Neural progenitor cell (in vitro differentiated cells): Measurements from ENCODE around the gene ANKRD23.

Experiments
- EZH2 ChIP-seq: fragments of 200-600 bp; sonication (generic); IDR thresholded peaks from 2 replicates; pipeline ENCODE4 v1.6.1; 2017; ENCODE audit warnings: antibody characterized with exemption, mild to moderate bottlenecking, moderate library complexity
- EZH2phosphoT487 ChIP-seq: fragments of 200-600 bp; sonication (generic); IDR thresholded peaks from 2 replicates; pipeline ENCODE4 v1.6.1; 2017; ENCODE audit warnings: antibody characterized with exemption
- TF ChIP-seq, protein P1 (sequence below): fragments of 200-600 bp; sonication (generic); IDR thresholded peaks from 2 replicates; pipeline ENCODE4 v1.5.1; 2017; ENCODE audit warnings: antibody characterized with exemption, mild to moderate bottlenecking

DNA sequence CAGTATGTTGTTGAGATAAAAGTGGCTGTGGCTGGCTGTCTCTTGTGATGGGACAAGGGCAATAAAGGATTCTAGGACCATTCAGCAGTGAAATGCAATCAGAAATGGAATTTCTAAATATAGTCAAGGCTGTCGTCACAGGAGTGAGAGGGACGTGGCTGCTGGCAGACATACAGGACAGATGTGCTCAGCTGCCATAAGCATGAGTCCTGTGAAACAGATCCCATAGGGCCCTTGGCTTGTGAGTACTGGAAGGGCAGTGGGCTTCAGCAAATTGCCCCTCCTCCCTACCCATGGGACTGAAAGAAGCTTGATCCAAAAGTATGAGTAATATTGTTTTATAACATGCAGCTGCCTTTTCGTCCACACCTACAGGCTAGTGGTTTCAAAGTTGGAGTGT is 31.9 kb downstream of the ANKRD23 start:
- no peak for TF ChIP-seq EZH2
- TF ChIP-seq, protein P1, sequence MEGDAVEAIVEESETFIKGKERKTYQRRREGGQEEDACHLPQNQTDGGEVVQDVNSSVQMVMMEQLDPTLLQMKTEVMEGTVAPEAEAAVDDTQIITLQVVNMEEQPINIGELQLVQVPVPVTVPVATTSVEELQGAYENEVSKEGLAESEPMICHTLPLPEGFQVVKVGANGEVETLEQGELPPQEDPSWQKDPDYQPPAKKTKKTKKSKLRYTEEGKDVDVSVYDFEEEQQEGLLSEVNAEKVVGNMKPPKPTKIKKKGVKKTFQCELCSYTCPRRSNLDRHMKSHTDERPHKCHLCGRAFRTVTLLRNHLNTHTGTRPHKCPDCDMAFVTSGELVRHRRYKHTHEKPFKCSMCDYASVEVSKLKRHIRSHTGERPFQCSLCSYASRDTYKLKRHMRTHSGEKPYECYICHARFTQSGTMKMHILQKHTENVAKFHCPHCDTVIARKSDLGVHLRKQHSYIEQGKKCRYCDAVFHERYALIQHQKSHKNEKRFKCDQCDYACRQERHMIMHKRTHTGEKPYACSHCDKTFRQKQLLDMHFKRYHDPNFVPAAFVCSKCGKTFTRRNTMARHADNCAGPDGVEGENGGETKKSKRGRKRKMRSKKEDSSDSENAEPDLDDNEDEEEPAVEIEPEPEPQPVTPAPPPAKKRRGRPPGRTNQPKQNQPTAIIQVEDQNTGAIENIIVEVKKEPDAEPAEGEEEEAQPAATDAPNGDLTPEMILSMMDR, result no peak
- no peak for TF ChIP-seq EZH2phosphoT487
